Nephron progenitor cell (in vitro differentiated cells): ENCODE measurements around the gene ZNF146.

Experiments used
- DNase-seq: peaks from one replicate; pipeline ENCODE4 v3.0.0; 2021
- H3K27ac Mint-ChIP-seq: 2 replicates; pipeline ENCODE4 v1.8.0; 2021; ENCODE audit warnings: mild to moderate bottlenecking, moderate library complexity, mixed read lengths
- H3K27me3 Mint-ChIP-seq: 2 replicates; pipeline ENCODE4 v1.8.0; 2021; ENCODE audit warnings: mild to moderate bottlenecking, low read depth, mixed read lengths; ENCODE audit not compliant: poor library complexity
- H3K36me3 Mint-ChIP-seq: 2 replicates; pipeline ENCODE4 v1.8.0; 2021; ENCODE audit warnings: low read depth, mixed read lengths
- H3K4me1 Mint-ChIP-seq: 2 replicates; pipeline ENCODE4 v1.8.0; 2021; ENCODE audit warnings: mixed read lengths
- H3K4me3 Mint-ChIP-seq: 2 replicates; pipeline ENCODE4 v1.8.0; 2021; ENCODE audit warnings: mild to moderate bottlenecking, moderate library complexity, mixed read lengths
- H3K9me3 Mint-ChIP-seq: 2 replicates; pipeline ENCODE4 v1.8.0; 2021; ENCODE audit warnings: mild to moderate bottlenecking, moderate library complexity, mixed read lengths
- TF ChIP-seq, protein P1 (sequence below): fragments of 200-600 bp; sonication (generic); IDR thresholded peaks from 2 replicates; pipeline ENCODE4 v1.5.0; 2021; ENCODE audit warnings: antibody characterized with exemption

The ZNF146 gene

DNA sequence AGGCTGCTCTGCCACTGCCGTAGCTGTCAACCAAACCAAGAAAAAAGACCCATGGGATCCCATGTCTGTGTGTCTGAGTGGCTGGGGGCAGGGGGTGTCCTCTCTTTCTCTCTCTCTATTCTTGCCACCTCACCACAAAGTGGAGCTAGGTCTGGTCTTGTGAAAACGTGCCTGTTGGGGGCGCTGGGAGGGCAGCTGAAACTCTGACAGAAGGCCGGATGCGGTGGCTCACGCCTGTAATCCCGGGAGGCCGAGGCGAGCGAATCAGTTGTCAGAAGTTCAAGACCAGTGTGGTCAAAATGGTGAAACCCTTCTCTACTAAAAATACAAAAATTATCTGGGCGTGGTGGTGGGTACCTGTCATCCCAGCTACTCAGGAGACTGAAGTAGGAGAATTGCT, 29.2 kb downstream of the ZNF146 start:
- DNase-seq: no peak
- TF ChIP-seq, protein P1, sequence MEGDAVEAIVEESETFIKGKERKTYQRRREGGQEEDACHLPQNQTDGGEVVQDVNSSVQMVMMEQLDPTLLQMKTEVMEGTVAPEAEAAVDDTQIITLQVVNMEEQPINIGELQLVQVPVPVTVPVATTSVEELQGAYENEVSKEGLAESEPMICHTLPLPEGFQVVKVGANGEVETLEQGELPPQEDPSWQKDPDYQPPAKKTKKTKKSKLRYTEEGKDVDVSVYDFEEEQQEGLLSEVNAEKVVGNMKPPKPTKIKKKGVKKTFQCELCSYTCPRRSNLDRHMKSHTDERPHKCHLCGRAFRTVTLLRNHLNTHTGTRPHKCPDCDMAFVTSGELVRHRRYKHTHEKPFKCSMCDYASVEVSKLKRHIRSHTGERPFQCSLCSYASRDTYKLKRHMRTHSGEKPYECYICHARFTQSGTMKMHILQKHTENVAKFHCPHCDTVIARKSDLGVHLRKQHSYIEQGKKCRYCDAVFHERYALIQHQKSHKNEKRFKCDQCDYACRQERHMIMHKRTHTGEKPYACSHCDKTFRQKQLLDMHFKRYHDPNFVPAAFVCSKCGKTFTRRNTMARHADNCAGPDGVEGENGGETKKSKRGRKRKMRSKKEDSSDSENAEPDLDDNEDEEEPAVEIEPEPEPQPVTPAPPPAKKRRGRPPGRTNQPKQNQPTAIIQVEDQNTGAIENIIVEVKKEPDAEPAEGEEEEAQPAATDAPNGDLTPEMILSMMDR: no peak
- Mint-ChIP-seq H3K27me3 (peaks cover 24% of the 10 kb centered on the region), H3K4me1 (peaks cover 11% of the 10 kb centered on the region), H3K36me3 (peaks cover 41% of the 10 kb centered on the region), H3K9me3 (peaks cover 29% of the 10 kb centered on the region), H3K4me3 (no peak overlapping the region), H3K27ac (no peak overlapping the region)

DNA sequence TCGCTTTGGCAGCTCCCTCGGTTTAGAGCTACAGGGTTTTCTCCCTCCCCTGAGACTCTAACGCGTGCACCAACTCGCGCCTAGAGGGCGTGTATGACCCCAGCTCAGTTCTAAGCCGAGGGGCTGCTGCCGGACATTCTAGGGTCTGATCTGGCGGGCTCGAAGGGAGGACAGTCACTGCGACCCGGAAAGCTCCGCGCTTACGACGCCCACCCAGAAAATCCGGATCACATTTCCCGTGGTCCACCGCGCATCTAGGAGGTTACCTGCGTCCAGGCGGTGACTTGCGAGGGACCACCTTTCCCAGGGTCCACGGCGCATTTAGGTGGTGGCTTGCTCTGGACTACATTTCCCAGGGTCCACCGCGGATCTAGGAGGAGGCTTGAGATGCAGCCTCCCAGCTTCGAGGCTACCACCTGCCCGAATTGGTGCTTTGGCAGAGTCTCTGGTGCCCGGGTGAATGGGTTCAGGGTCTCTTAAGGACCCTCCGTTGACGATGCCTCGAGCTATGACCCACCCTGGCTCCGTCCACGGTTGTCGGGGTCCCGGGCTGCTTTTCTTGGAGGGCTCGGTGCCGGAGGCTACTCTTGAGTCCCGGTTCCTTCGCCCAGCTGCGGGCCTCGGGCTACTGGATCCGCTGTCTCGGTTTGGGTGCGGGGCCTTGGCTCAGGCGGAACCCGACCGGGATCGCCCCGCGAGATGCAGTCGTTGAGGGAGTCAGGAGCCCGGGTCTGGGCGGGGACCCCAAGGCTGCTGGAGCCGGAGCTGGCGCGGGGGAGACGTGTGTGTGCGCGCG, 30.5 kb downstream of the ZNF146 start:
- H3K36me3 Mint-ChIP-seq: peaks cover 28% of the 10 kb centered on the region

DNA sequence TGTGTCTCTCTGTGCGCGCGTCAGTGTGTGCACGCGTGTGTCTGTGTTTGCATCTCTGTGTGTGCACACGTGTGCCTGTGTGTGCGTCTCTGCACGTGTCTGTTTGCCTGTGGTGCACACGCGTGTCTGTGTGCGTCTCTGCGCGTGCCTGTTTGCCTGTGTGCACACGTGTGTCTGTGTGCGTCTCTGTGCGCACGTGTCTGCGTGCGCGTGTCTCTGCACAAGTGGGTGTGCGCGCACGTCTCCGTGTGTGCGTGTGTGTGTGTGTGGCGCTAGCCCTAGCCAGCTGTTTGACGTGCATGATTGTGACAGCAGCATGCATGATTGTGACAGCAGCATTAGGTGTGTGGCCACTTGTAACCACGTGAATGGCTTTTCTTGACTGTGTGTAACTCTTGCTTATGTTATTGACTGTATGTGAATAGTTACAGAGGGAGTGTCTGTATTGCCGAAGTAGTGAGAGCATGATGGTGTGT, 31.1 kb downstream of the ZNF146 start:
- H3K9me3 Mint-ChIP-seq: peaks cover 21% of the 10 kb centered on the region
- peaks cover 24% of the 10 kb centered on the region for H3K27me3 Mint-ChIP-seq

More for the DNA sequence above, 30.5 kb downstream of the ZNF146 start:
- peaks cover 11% of the 10 kb centered on the region for H3K4me1 Mint-ChIP-seq
- TF ChIP-seq, protein P1: no peak
- DNase-seq: peak; percentile 44
- H3K27ac Mint-ChIP-seq: no peak overlapping the region
- peaks cover 24% of the 10 kb centered on the region for H3K27me3 Mint-ChIP-seq
- H3K9me3 Mint-ChIP-seq: peaks cover 21% of the 10 kb centered on the region
- H3K4me3 Mint-ChIP-seq: peak overlapping the region; percentile 71

DNA sequence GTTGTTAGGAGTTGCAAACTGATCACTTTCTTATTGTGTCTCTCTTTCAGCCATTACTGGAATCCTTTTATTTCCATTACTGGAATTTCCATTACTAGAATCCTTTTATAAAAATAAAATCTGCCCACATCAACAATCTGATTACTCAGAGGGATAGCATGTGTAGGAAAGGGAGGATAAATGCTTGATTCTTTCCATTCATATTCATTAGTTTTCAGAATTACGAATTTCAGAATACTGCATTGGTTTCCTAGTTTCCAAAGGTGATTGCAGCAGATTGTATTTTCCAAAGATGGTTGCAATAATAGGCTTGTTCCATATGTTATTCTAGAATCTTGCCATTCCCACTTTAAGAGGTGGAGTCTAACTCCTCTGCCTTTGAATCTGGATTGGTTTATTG, 37.1 kb downstream of the ZNF146 start:
- Mint-ChIP-seq H3K27me3 (peaks cover 6% of the 10 kb centered on the region), H3K9me3 (peaks cover 57% of the 10 kb centered on the region), H3K36me3 (peaks cover 37% of the 10 kb centered on the region), H3K4me3 (no peak overlapping the region), H3K4me1 (no peaks in the 10 kb centered on the region), H3K27ac (no peak overlapping the region)
- TF ChIP-seq, protein P1: no peak
- DNase-seq: no peak

More for the DNA sequence above, 31.1 kb downstream of the ZNF146 start:
- no peak for DNase-seq
- peak overlapping the region; percentile 16 for H3K27ac Mint-ChIP-seq
- H3K36me3 Mint-ChIP-seq: peaks cover 21% of the 10 kb centered on the region
- H3K4me1 Mint-ChIP-seq: peaks cover 11% of the 10 kb centered on the region
- H3K4me3 Mint-ChIP-seq: peak overlapping the region; percentile 67
- TF ChIP-seq, protein P1: no peak

DNA sequence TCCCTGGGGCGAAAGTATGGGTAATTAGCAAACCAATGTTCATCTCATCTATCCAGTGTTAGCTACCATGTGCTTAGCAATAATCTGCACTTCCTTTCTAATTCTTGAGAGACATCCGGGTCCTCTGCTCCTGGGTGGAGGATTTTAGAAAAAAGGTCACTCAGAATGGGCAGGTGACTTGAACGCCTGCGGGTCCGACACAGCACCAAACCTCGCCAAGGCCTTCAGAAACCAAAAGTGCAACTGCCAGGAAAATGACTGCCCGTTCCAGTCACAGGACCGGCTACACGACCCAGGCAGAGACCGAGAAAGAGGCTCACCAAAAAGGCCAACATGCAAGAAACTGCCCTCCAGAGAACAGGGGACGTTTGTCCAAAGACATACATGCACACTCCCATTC, 39.9 kb downstream of the ZNF146 start:
- TF ChIP-seq, protein P1: no peak
- no peak overlapping the region for H3K4me3 Mint-ChIP-seq
- no peak for DNase-seq
- peaks cover 9% of the 10 kb centered on the region for H3K4me1 Mint-ChIP-seq
- peaks cover 73% of the 10 kb centered on the region for H3K9me3 Mint-ChIP-seq
- H3K36me3 Mint-ChIP-seq: peaks cover 45% of the 10 kb centered on the region
- H3K27ac Mint-ChIP-seq: no peak overlapping the region
- peaks cover 2% of the 10 kb centered on the region for H3K27me3 Mint-ChIP-seq

DNA sequence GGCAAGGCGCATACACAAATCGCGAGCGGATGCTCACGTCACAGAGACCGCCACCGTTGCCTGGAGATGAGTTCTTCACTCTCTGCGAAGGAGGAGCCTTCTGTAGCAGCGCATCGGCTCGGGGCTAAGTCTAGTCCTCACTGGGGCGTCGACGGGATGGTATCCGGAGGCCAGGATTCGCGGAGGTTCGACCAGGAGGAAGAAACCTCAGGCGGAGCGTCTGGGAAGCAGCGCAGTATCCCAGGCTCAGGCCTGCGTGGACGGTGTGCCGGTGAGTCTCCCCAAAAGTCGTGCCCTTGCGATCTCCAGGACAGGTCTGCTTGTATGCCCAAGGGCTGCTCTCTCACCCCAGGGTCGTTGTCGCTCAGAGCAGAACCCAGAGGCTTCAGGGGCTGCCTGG, 40.4 kb downstream of the ZNF146 start:
- Mint-ChIP-seq H3K27me3 (peaks cover 2% of the 10 kb centered on the region), H3K9me3 (peaks cover 70% of the 10 kb centered on the region), H3K27ac (no peak overlapping the region), H3K4me3 (no peak overlapping the region), H3K4me1 (peaks cover 9% of the 10 kb centered on the region), H3K36me3 (peaks cover 45% of the 10 kb centered on the region)
- no peak for DNase-seq
- TF ChIP-seq, protein P1: no peak
